Suprapubic skin (tissue), 3 donors: ENCODE data around the gene KCTD19.

Experiments
- POLR2A ChIP-seq, 2 donors: fragments of 450-650 bp; IDR thresholded peaks; one replicate each; pipeline ENCODE4 v1.6.1; 2017; ENCODE audit warnings: antibody characterized with exemption in 2 of 2, mild to moderate bottlenecking in 2 of 2, moderate library complexity in 2 of 2
- TF ChIP-seq, protein P1 (sequence below), 2 donors: fragments of 200-600 bp in 1 of 2; fragments of 450-650 bp in 1 of 2; sonication (generic) in 1 of 2; IDR thresholded peaks; one replicate each; pipeline ENCODE4 v1.5.1; 2016 to 2019; ENCODE audit warnings: antibody characterized with exemption in 2 of 2, mild to moderate bottlenecking in 1 of 2, moderate library complexity in 1 of 2

GRCh38 chr16:67278773-67279295 lies 47.7 kb downstream of the KCTD19 start:
- TF ChIP-seq POLR2A (IDR thresholded peaks at IDR 0.05): no peak
- TF ChIP-seq, protein P1, sequence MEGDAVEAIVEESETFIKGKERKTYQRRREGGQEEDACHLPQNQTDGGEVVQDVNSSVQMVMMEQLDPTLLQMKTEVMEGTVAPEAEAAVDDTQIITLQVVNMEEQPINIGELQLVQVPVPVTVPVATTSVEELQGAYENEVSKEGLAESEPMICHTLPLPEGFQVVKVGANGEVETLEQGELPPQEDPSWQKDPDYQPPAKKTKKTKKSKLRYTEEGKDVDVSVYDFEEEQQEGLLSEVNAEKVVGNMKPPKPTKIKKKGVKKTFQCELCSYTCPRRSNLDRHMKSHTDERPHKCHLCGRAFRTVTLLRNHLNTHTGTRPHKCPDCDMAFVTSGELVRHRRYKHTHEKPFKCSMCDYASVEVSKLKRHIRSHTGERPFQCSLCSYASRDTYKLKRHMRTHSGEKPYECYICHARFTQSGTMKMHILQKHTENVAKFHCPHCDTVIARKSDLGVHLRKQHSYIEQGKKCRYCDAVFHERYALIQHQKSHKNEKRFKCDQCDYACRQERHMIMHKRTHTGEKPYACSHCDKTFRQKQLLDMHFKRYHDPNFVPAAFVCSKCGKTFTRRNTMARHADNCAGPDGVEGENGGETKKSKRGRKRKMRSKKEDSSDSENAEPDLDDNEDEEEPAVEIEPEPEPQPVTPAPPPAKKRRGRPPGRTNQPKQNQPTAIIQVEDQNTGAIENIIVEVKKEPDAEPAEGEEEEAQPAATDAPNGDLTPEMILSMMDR (IDR thresholded peaks at IDR 0.05): no peak
